Heart right ventricle (tissue), 16 donors: ENCODE data around the gene UBE4A. TPM values are rescaled to one million over a fixed set of nuclear protein-coding genes. Genes with fewer than 3 reads are reported as not detected.

Experiments used
- ATAC-seq, 8 donors: fragments of 200-7000 bp; cut with Tn5 transposase; one replicate each; pipeline ENCODE4 v1.9.1; 2020; ENCODE audit warnings: mild to moderate bottlenecking in 8 of 8, moderate library complexity in 8 of 8, moderate number of reproducible peaks in 1 of 8
- DNase-seq, 2 donors: peaks; one replicate each; pipeline ENCODE4 v3.0.0-alpha.2; 2020
- H3K27ac ChIP-seq, 10 donors: fragments of 200-600 bp; sonication (generic) in 2 of 10; one replicate each; pipeline versions ENCODE4 v1.5.0 to v1.8.0; 2020 to 2022; ENCODE audit warnings: mild to moderate bottlenecking in 3 of 10
- H3K27me3 ChIP-seq, 7 donors: fragments of 200-600 bp; one replicate each; pipeline ENCODE4 v1.8.0; 2021 to 2022; ENCODE audit warnings: mild to moderate bottlenecking in 2 of 7
- H3K36me3 ChIP-seq, 9 donors: fragments of 200-600 bp; sonication (generic) in 1 of 9; one replicate each; pipeline versions ENCODE4 v1.5.0 to v1.8.0; 2020 to 2022; ENCODE audit warnings: mild to moderate bottlenecking in 2 of 9
- H3K4me1 ChIP-seq, 9 donors: fragments of 200-600 bp; sonication (generic) in 1 of 9; one replicate each; pipeline versions ENCODE4 v1.5.0 to v1.8.0; 2020 to 2022; ENCODE audit warnings: mild to moderate bottlenecking in 4 of 9
- H3K4me3 ChIP-seq, 10 donors: fragments of 200-600 bp; sonication (generic) in 2 of 10; one replicate each; pipeline versions ENCODE4 v1.5.0 to v1.8.0; 2020 to 2022; ENCODE audit warnings: mild to moderate bottlenecking in 7 of 10, moderate library complexity in 2 of 10
- H3K9me3 ChIP-seq, 11 donors: fragments of 200-600 bp in 10 of 11; sonication (generic) in 2 of 11; one replicate each; pipeline versions ENCODE4 v1.5.0 to v1.8.0; 2013 to 2022; ENCODE audit warnings: mild to moderate bottlenecking in 2 of 11, control low read depth in 1 of 11, moderate library complexity in 1 of 11
- CTCF ChIP-seq, 9 donors: fragments of 200-600 bp; sonication (generic) in 2 of 9; IDR thresholded peaks; one replicate each; pipeline versions ENCODE4 v1.5.0 to v1.8.0; 2021 to 2022; ENCODE audit warnings: antibody characterized with exemption in 9 of 9, mild to moderate bottlenecking in 5 of 9, moderate library complexity in 1 of 9
- WGBS, 2 donors: extraction: QIAGEN DNeasy Blood & Tissue Kit; methylation state at CpG; one replicate each; pipeline ENCODE4 v1.1.7; 2013; ENCODE audit warnings: inconsistent platforms in 1 of 2; 5-methylcytosine and 5-hydroxymethylcytosine counted together
- intact Hi-C, 10 donors: fragments of 100-400 bp; cut with DNase I; formaldehyde crosslinking; loops; one replicate each; pipeline versions ENCODE4 v1.11.1 to v1.14.2; 2022
- polyA plus RNA-seq, 2 donors: library from polyadenylated mRNA; stranded (reverse); fragments of 200-250 nt; gene quantifications; one replicate each; pipeline ENCODE4 v1.2.3, GENCODE V29; 2013
- total RNA-seq, 10 donors: library from RNA; stranded (reverse); fragmentation: NEBNext Ultra II Directional in 3 of 10; extraction: Animal tissue kit (Norgen Biotek cat#: 25700) in 3 of 10; gene quantifications; one replicate each; pipeline versions ENCODE4 v1.2.1 to v1.2.4, GENCODE V29; 2021 to 2023
- donor health status: Arrhythmogenic right ventricular cardiomyopathy.
- donor health status: ischemic (EF 13 %, LVEDD 7.1; RV severe dilation, severe dysfunction).
- donor health status: healthy with polysubstance abuse.
- donor health status: DM: no; HTN: yes; CAD: no.
- donor health status: DM: no; HTN: no; CAD: no.
- donor health status: ischemic (EF 25% LVEDD 6.9; RV normal size, moderate dysfunction).
- donor health status: ischemic (EF 25% LVEDD 5.7; RV mildly dilated, moderate dysfunction).
- donor health status: healthy.
- donor health status: DM: yes; HTN: yes; CAD: no.
- donor health status: Ischemic cardiomyopathy.
- donor health status: ischemic (EF 35%, LVEDD 5.7; RV mildly dilated, moderate dysfunction).
- donor health status: nonischemic (EF 11% LVEDD 7.7; RV severe dilation, severe dysfunction).
- donor health status: DM: yes; HTN: yes; CAD: no.
- donor health status: PGD.
- donor health status: ischemic (EF 29% LVEDD 5.4; RV normal size, mild dysfunction).
- donor health status: nonischemic (EF 23%, LVEDD 6.1; RV moderate dilation, normal function).

UBE4A gene
- total and polyA plus RNA-seq, 12 donors = 12.7 to 46.4 (median 41.3) TPM

- TF ChIP-seq CTCF (IDR thresholded peaks at IDR 0.05) = no peak
- Histone ChIP-seq H3K9me3 (no peaks in the 10 kb centered on the region), H3K4me1 (peaks cover 0 to 61% (median 18%) of the 10 kb centered on the region in 9 donors), H3K27ac (peak overlapping the region in 1 of 10 donors; percentile 70), H3K27me3 (peaks cover 0 to 11% (median 7%) of the 10 kb centered on the region in 7 donors), H3K4me3 (no peak overlapping the region), H3K36me3 (no peaks in the 10 kb centered on the region)
- DNase-seq (no peak), ATAC-seq (no peak)
- intact Hi-C loops = no loop called here
- 89 to 90% methylated on average over 11 of the region's 11 CpGs for WGBS, 2 donors
Measured at GRCh38 chr11:118318581-118319336, 40.6 kb upstream of the UBE4A start.

- peaks cover 0 to 61% (median 18%) of the 10 kb centered on the region in 9 donors for H3K4me1 ChIP-seq
- WGBS, 2 donors = 55 to 75% methylated on average over 1 of the region's 1 CpG
- peak overlapping the region in 1 of 10 donors; percentile 70 for H3K27ac ChIP-seq
- H3K27me3 ChIP-seq = peaks cover 0 to 9% (median 3%) of the 10 kb centered on the region in 7 donors
- TF ChIP-seq CTCF (IDR thresholded peaks at IDR 0.05) = no peak
- intact Hi-C loops = no loop called here
- H3K4me3 ChIP-seq = no peak overlapping the region
- H3K36me3 ChIP-seq = no peaks in the 10 kb centered on the region
- no peaks in the 10 kb centered on the region for H3K9me3 ChIP-seq
- DNase-seq (no peak), ATAC-seq (peak in 2 of 8 donors; percentile 33 to 48)
Measured at GRCh38 chr11:118319337-118319707, 40.1 kb upstream of the UBE4A start.

DNA sequence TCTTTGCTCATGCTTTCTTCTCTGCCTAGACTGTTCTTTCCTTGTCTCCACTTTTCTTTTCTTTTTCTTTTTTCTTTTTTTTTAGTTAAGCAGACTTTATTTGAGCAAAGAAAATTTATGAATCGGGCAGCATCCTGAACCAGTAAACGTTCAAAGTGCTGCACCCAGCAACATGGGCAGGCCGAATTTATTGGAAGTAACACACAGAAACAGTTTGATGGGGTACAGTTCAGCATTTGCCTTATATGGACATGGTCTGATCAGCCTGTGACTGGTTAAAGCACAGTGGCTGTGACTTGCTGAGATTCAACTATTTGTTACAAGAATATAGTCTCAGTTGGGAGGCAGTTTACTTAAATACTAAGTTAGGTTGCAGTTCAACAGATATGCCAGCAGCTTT, 38.9 kb upstream of the UBE4A start:
- intact Hi-C loops = no loop called here
- TF ChIP-seq CTCF (IDR thresholded peaks at IDR 0.05) = no peak
- Histone ChIP-seq H3K4me1 (peaks cover 0 to 55% (median 13%) of the 10 kb centered on the region in 9 donors), H3K9me3 (no peaks in the 10 kb centered on the region), H3K27me3 (peaks cover 0 to 10% (median 0%) of the 10 kb centered on the region in 7 donors), H3K36me3 (no peaks in the 10 kb centered on the region), H3K27ac (no peak overlapping the region), H3K4me3 (no peak overlapping the region)
- ATAC-seq (no peak), DNase-seq (no peak)
- 87 to 94% methylated on average over 3 of the region's 3 CpGs for WGBS, 2 donors

GRCh38 chr11:118321386-118322082, 37.9 kb upstream of the UBE4A start:
- H3K27me3 ChIP-seq = peaks cover 0 to 17% (median 0%) of the 10 kb centered on the region in 7 donors
- intact Hi-C loops = no loop called here
- no peaks in the 10 kb centered on the region for H3K36me3 ChIP-seq
- no peaks in the 10 kb centered on the region for H3K9me3 ChIP-seq
- no peak for DNase-seq
- peak in 2 of 8 donors; percentile 26 to 40 for ATAC-seq
- TF ChIP-seq CTCF (IDR thresholded peaks at IDR 0.05) = no peak
- no peak overlapping the region for H3K4me3 ChIP-seq
- WGBS, 2 donors = 61 to 82% methylated on average over 5 of the region's 5 CpGs
- peaks cover 0 to 45% (median 6%) of the 10 kb centered on the region in 9 donors for H3K4me1 ChIP-seq
- H3K27ac ChIP-seq = no peak overlapping the region
